Ishikawa (cell line): ENCODE data around the gene CREG2.
A peak's percentile ranks its signal among the peaks of the same experiment; 100 is the strongest.

Experiments used
- CEBPB ChIP-seq: IDR thresholded peaks from 2 replicates; pipeline ENCODE4 v1.6.1; 2012
- CREB1 ChIP-seq: IDR thresholded peaks from 2 replicates; pipeline ENCODE4 v1.6.1; 2012; ENCODE audit warnings: low read depth
- EGR1 ChIP-seq: IDR thresholded peaks from 2 replicates; pipeline ENCODE4 v1.6.1; 2012
- EP300 ChIP-seq: IDR thresholded peaks from 2 replicates; pipeline ENCODE4 v1.6.1; 2012; ENCODE audit warnings: borderline replicate concordance
- FOXM1 ChIP-seq: IDR thresholded peaks from 2 replicates; pipeline ENCODE4 v1.6.1; 2012; ENCODE audit warnings: low read depth, borderline replicate concordance
- MAX ChIP-seq: IDR thresholded peaks from 2 replicates; pipeline ENCODE4 v1.6.1; 2012
- NFIC ChIP-seq: IDR thresholded peaks from 2 replicates; pipeline ENCODE4 v1.6.1; 2012
- RAD21 ChIP-seq: IDR thresholded peaks from 2 replicates; pipeline ENCODE4 v1.6.1; 2012; ENCODE audit warnings: low read depth
- REST ChIP-seq: IDR thresholded peaks from 2 replicates; pipeline ENCODE4 v1.6.1; 2012; ENCODE audit warnings: low read depth, mild to moderate bottlenecking
- TAF1 ChIP-seq: IDR thresholded peaks from 2 replicates; pipeline ENCODE4 v1.6.1; 2012; ENCODE audit warnings: low read depth, mild to moderate bottlenecking
- TCF12 ChIP-seq: IDR thresholded peaks from 2 replicates; pipeline ENCODE4 v1.6.1; 2012; ENCODE audit warnings: low read depth
- TEAD4 ChIP-seq: IDR thresholded peaks from 2 replicates; pipeline ENCODE4 v1.6.1; 2012
- YY1 ChIP-seq: IDR thresholded peaks from 2 replicates; pipeline ENCODE4 v1.6.1; 2012; ENCODE audit warnings: low read depth
- ZBTB7A ChIP-seq: IDR thresholded peaks from 2 replicates; pipeline ENCODE4 v1.6.1; 2012; ENCODE audit warnings: low read depth

- no peak for TF ChIP-seq REST
- no peak for TF ChIP-seq CREB1
- TF ChIP-seq FOXM1: no peak
- TF ChIP-seq MAX: no peak
- TF ChIP-seq YY1: no peak
- TF ChIP-seq EGR1: no peak
- TF ChIP-seq ZBTB7A: no peak
- no peak for TF ChIP-seq EP300
- TF ChIP-seq CEBPB: no peak
- TF ChIP-seq TEAD4: no peak
- TF ChIP-seq TCF12: no peak
- TF ChIP-seq RAD21: peak; percentile 28; the same call in 1 of the 2 replicates
- no peak for TF ChIP-seq TAF1
- TF ChIP-seq NFIC: no peak
These were observed 27.9 kb upstream of the CREG2 start for GRCh38 chr2:101415220-101415619.
